Stimulated activated effector memory CD8-positive, alpha-beta T cell treated with anti-CD3 and anti-CD28 coated beads, Interleukin-12 subunit alpha, Interleukin-12 subunit beta, amount 100 ng/mL, for 72 hours (primary cell): ENCODE data around the gene KIAA1958.
A peak's percentile ranks its signal among the peaks of the same experiment; 100 is the strongest.

Source experiments
- ATAC-seq: fragments of 150-1000 bp; cut with Tn5 transposase; 2 replicates; pipeline ENCODE4 v1.10.0; 2021
- DNase-seq, 2 donors: peaks; one replicate each; pipeline ENCODE4 v3.0.0; 2021 to 2022; ENCODE audit warnings: low spot score in 2 of 2
- H3K27ac Mint-ChIP-seq: one replicate; pipeline ENCODE4 v1.8.0; 2022; ENCODE audit warnings: mild to moderate bottlenecking, mixed read lengths
- H3K36me3 Mint-ChIP-seq: one replicate; pipeline ENCODE4 v1.8.0; 2022; ENCODE audit warnings: mild to moderate bottlenecking, mixed read lengths
- H3K4me1 Mint-ChIP-seq: one replicate; pipeline ENCODE4 v1.8.0; 2022; ENCODE audit warnings: mixed read lengths
- H3K4me3 Mint-ChIP-seq: one replicate; pipeline ENCODE4 v1.8.0; 2022; ENCODE audit warnings: mild to moderate bottlenecking, mixed read lengths
- H3K9me3 Mint-ChIP-seq: one replicate; pipeline ENCODE4 v1.8.0; 2022; ENCODE audit warnings: mixed read lengths

The KIAA1958 gene

GRCh38 chr9:112551641-112552040, 65.0 kb downstream of the KIAA1958 start:
- H3K4me3 Mint-ChIP-seq, result no peak overlapping the region
- no peaks in the 10 kb centered on the region for H3K9me3 Mint-ChIP-seq
- no peak for DNase-seq
- no peaks in the 10 kb centered on the region for H3K36me3 Mint-ChIP-seq
- no peak for ATAC-seq
- no peak overlapping the region for H3K27ac Mint-ChIP-seq
- H3K4me1 Mint-ChIP-seq, result peaks cover 9% of the 10 kb centered on the region

- DNase-seq (no peak), ATAC-seq (no peak)
- Mint-ChIP-seq H3K4me1 (peaks cover 6% of the 10 kb centered on the region), H3K4me3 (no peak overlapping the region), H3K36me3 (no peaks in the 10 kb centered on the region), H3K9me3 (no peaks in the 10 kb centered on the region), H3K27ac (no peak overlapping the region)
These were observed 65.8 kb downstream of the KIAA1958 start for GRCh38 chr9:112552229-112553056.

DNA sequence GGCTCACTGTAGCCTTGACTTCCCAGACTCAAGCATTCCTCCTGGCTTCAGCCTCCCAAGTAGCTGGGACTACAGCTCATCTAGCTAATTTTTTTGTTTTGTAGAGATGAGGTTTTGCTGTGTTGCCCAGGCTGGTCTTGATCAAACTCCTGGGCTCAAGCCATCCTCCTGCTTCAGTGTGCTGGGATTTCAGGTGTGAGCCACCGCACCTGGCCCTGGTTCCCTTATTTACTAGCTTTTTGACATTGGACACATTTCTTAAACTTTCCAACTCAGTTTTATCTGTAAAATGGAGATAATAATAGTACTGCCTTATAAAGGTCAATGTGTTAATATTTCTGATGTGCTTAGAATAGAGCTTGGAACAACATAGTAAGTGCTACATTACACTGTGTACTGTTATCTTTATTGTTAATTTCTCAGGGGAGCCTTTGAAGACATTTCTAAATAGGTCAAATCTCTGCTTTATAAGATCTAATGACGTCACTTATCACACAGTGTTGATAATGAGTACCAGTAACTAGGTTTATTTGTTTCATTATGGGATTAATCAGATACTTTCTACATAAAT, 66.7 kb downstream of the KIAA1958 start:
- H3K36me3 Mint-ChIP-seq, result no peaks in the 10 kb centered on the region
- no peak overlapping the region for H3K4me3 Mint-ChIP-seq
- H3K9me3 Mint-ChIP-seq, result no peaks in the 10 kb centered on the region
- ATAC-seq (no peak), DNase-seq (no peak)
- peaks cover 6% of the 10 kb centered on the region for H3K4me1 Mint-ChIP-seq
- no peak overlapping the region for H3K27ac Mint-ChIP-seq

- H3K9me3 Mint-ChIP-seq, result no peaks in the 10 kb centered on the region
- H3K4me1 Mint-ChIP-seq, result peaks cover 6% of the 10 kb centered on the region
- no peak overlapping the region for H3K27ac Mint-ChIP-seq
- DNase-seq, result no peak
- H3K4me3 Mint-ChIP-seq, result no peak overlapping the region
- no peak for ATAC-seq
- H3K36me3 Mint-ChIP-seq, result no peaks in the 10 kb centered on the region
These were observed 67.9 kb downstream of the KIAA1958 start for GRCh38 chr9:112554516-112554915.

GRCh38 chr9:112555101-112555643, 68.5 kb downstream of the KIAA1958 start:
- no peak overlapping the region for H3K4me3 Mint-ChIP-seq
- ATAC-seq (no peak), DNase-seq (no peak)
- no peaks in the 10 kb centered on the region for H3K36me3 Mint-ChIP-seq
- no peaks in the 10 kb centered on the region for H3K9me3 Mint-ChIP-seq
- no peak overlapping the region for H3K27ac Mint-ChIP-seq
- peaks cover 6% of the 10 kb centered on the region for H3K4me1 Mint-ChIP-seq

GRCh38 chr9:112555844-112556482, 69.3 kb downstream of the KIAA1958 start:
- DNase-seq, result no peak
- Mint-ChIP-seq H3K36me3 (no peaks in the 10 kb centered on the region), H3K4me3 (no peak overlapping the region), H3K27ac (no peak overlapping the region), H3K4me1 (peaks cover 6% of the 10 kb centered on the region), H3K9me3 (no peaks in the 10 kb centered on the region)
- ATAC-seq, result no peak

DNA sequence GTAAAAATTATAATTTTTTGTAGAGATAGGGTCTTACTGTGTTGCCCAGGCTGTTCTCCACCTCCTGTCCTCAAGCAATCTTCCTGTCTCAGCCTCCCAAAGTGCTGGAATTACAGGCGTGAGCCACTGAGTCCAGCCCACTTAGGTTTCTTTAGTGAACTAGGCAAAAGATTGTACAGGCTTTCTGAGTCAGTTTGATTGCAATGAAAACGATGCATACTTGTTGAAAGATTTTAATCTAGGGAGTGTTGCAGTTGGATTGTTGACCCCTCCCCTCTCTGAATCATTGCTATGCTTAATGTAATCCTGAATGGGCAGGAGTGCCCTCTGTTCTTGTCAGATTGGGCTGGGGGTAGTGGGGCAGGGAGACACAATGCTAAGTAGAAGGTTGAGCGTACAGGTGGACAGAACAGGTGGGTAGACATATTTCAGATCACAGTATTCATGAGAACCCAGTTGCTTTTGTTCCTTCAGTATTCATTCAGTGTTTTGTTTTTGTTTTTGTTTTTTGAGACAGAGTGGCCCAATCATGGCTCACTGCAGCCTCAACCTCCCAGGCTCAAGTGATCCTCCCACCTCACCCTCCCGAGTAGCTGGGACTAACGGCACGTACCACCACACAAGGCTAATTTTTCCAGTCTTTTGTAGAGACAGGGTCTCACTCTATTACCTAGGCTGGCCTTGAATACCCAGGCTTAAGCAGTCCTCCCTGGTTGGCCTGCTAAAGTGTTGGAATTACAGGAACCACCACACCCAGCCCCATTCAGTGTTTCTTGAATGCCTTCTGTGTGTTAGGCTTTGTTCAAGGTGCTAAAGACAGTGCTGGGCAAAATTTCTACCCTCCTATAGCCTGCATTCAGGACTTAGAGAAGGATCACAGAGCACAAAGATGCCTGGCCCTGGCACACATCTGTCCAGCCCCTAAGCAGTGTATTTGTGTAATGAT, 70.1 kb downstream of the KIAA1958 start:
- Mint-ChIP-seq H3K27ac (no peak overlapping the region), H3K4me1 (peaks cover 6% of the 10 kb centered on the region), H3K4me3 (no peak overlapping the region), H3K36me3 (no peaks in the 10 kb centered on the region), H3K9me3 (no peaks in the 10 kb centered on the region)
- no peak for DNase-seq
- no peak for ATAC-seq

DNA sequence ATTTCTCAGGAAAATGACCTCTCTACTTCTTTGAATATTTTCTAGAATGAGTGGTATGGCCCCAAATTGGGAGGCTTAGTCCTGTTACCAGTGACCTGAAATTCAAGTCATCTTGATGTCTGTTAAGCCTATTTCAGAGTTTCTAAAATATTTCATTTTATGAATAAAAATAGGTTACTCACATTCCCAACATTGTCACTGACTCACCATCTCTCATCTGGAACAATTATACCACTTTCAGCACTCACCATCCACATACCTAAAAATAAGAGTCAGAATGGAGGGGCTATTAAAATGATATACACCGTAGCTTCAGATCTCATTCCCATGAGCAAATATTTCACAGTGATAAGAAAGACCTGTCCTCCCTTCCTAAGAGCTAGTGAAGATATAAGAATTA, 71.8 kb downstream of the KIAA1958 start:
- H3K4me1 Mint-ChIP-seq, result peaks cover 6% of the 10 kb centered on the region
- no peaks in the 10 kb centered on the region for H3K9me3 Mint-ChIP-seq
- H3K4me3 Mint-ChIP-seq, result no peak overlapping the region
- ATAC-seq (no peak), DNase-seq (no peak)
- H3K36me3 Mint-ChIP-seq, result no peaks in the 10 kb centered on the region
- no peak overlapping the region for H3K27ac Mint-ChIP-seq

DNA sequence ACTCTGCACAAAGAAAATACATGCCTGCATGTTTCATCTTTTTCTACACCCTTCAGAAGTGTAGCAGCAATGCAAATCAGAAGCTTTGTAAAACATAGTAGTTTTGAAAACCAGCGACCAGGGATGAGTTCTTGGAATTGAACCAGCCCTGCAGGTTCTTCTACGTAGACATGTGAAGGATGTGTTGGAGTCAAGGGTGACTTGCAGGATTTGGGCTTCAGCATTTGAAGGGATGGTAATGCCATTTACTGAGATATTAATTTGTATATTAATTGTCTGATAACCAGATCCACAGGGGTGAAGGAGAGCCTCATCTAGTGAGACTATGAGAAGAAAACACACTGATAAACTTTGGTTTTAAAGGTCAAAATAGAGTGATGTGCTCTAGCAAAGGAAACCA, 72.4 kb downstream of the KIAA1958 start:
- H3K4me1 Mint-ChIP-seq, result peaks cover 6% of the 10 kb centered on the region
- H3K9me3 Mint-ChIP-seq, result no peaks in the 10 kb centered on the region
- no peak overlapping the region for H3K4me3 Mint-ChIP-seq
- ATAC-seq (no peak), DNase-seq (no peak)
- H3K36me3 Mint-ChIP-seq, result no peaks in the 10 kb centered on the region
- H3K27ac Mint-ChIP-seq, result no peak overlapping the region

- Mint-ChIP-seq H3K9me3 (no peaks in the 10 kb centered on the region), H3K4me1 (peaks cover 6% of the 10 kb centered on the region), H3K4me3 (no peak overlapping the region), H3K36me3 (no peaks in the 10 kb centered on the region), H3K27ac (no peak overlapping the region)
- ATAC-seq, result no peak
- no peak for DNase-seq
These were observed 73.2 kb downstream of the KIAA1958 start for GRCh38 chr9:112559629-112560413.

DNA sequence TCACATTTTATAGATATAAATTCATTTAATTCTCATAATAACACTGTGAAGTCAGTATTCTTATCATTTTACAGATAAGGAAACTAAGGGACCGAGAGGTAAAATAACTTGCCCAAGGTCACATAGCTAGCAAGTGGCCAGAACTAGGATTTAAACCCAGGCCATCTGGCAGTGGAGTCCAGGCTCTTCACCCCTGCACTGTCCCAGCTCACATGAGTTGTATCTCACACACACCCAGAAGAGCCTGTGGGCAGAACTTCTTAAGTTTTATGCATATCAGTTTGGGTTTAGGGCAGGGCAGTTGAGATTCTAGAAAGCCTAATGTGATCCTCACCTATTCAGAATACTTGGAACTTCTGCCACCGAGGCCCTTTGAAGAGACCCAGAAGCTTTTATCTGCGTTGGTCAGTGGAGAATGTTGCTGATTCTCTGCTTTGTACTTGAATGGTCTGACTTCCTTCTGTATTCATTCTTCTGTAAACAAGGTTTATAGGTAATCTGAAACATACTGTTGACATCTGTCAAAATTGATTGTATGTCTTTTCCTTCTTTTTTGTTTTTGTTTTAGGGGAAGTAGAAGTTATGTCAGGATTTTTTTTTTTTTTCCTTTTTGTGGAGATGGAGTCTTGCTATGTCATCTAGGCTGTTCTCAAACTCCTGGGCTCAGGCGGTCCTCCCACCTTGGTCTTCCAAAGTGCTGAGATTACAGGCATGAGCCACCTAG, 75.8 kb downstream of the KIAA1958 start:
- Mint-ChIP-seq H3K36me3 (no peaks in the 10 kb centered on the region), H3K4me3 (no peak overlapping the region), H3K9me3 (no peaks in the 10 kb centered on the region), H3K4me1 (no peaks in the 10 kb centered on the region), H3K27ac (no peak overlapping the region)
- ATAC-seq (no peak), DNase-seq (no peak)

GRCh38 chr9:112569186-112569585, 82.6 kb downstream of the KIAA1958 start:
- Mint-ChIP-seq H3K36me3 (no peaks in the 10 kb centered on the region), H3K27ac (no peak overlapping the region), H3K4me3 (no peak overlapping the region), H3K4me1 (no peaks in the 10 kb centered on the region), H3K9me3 (no peaks in the 10 kb centered on the region)
- DNase-seq (no peak), ATAC-seq (peak; percentile 60)

GRCh38 chr9:112570671-112571167, 84.1 kb downstream of the KIAA1958 start:
- no peak for DNase-seq
- Mint-ChIP-seq H3K4me1 (no peaks in the 10 kb centered on the region), H3K4me3 (no peak overlapping the region), H3K36me3 (no peaks in the 10 kb centered on the region), H3K27ac (no peak overlapping the region), H3K9me3 (no peaks in the 10 kb centered on the region)
- ATAC-seq, result no peak
